GM12892 (cell line): ENCODE results near the gene RGP1.

Source experiments
- DNase-seq: peaks from one replicate; pipeline ENCODE4 v3.0.0; 2011; ENCODE audit not compliant: insufficient read length
- FAIRE-seq: peaks from 2 replicates; lab custom pipeline; 2011; peaks lifted over from hg19 to GRCh38; lab: Jason Lieb, UNC
- POLR2A ChIP-seq: IDR thresholded peaks from 2 replicates; pipeline ENCODE4 v1.6.1; 2011; ENCODE audit warnings: low read depth, low read length, control low read depth
- POLR2AphosphoS5 ChIP-seq: IDR thresholded peaks from 2 replicates; pipeline ENCODE4 v1.6.1; 2011; ENCODE audit warnings: low read depth, low read length, control low read depth
- TAF1 ChIP-seq: IDR thresholded peaks from 2 replicates; pipeline ENCODE4 v1.6.1; 2011; ENCODE audit warnings: low read depth, mild to moderate bottlenecking, control low read depth, low read length, borderline replicate concordance

RGP1 gene

GRCh38 chr9:35798658-35799374 lies 49.7 kb downstream of the RGP1 start:
- FAIRE-seq (peak; percentile 65), DNase-seq (no peak)
- TF ChIP-seq TAF1: no peak
- TF ChIP-seq POLR2AphosphoS5: no peak
- TF ChIP-seq POLR2A: no peak

GRCh38 chr9:35800530-35800929 lies 51.4 kb downstream of the RGP1 start:
- FAIRE-seq (no peak), DNase-seq (no peak)
- TF ChIP-seq POLR2AphosphoS5: no peak
- no peak for TF ChIP-seq TAF1
- no peak for TF ChIP-seq POLR2A

GRCh38 chr9:35801328-35802128 lies 52.4 kb downstream of the RGP1 start:
- FAIRE-seq (no peak), DNase-seq (no peak)

GRCh38 chr9:35806101-35806500 lies 57.0 kb downstream of the RGP1 start:
- no peak for DNase-seq
- no peak for FAIRE-seq
- TF ChIP-seq POLR2AphosphoS5: no peak
- no peak for TF ChIP-seq TAF1
- TF ChIP-seq POLR2A: no peak

More at GRCh38 chr9:35801328-35802128, 52.4 kb downstream of the RGP1 start:
- no peak for TF ChIP-seq POLR2A
- TF ChIP-seq TAF1: no peak
- no peak for TF ChIP-seq POLR2AphosphoS5
